ENCODE results near the gene SENP1.

GRCh38 chr12:48070731-48071130 lies 35.1 kb downstream of the SENP1 start:
- no peak for TF ChIP-seq CTCF (conservative IDR thresholded peaks at IDR 0.05; ENCODE audit: low read length)
- TF ChIP-seq EZH2phosphoT487 (IDR thresholded peaks at IDR 0.05; ENCODE audit: borderline replicate concordance) = no peak

Measured in Loucy (cell line).